ENCODE results near the gene PLCE1. TPM values are rescaled to one million over a fixed set of nuclear protein-coding genes. Genes with fewer than 3 reads are reported as not detected.

PLCE1 gene
- total and polyA plus RNA-seq, 7 experiments from 2014 or later: 0.03 to 0.30 (median 0.14) TPM; not detected in 3

GRCh38 chr10:94013331-94013760 lies 19.6 kb downstream of the PLCE1 start:
- DNase-seq (no peak), ATAC-seq (no peak)
- Mint-ChIP-seq H3K27me3 (peaks cover 4 to 20% (median 10%) of the 10 kb centered on the region in 5 donors), H3K9me3 (peaks cover 0 to 12% (median 2%) of the 10 kb centered on the region in 11 donors), H3K4me1 (no peaks in the 10 kb centered on the region), H3K4me3 (no peak overlapping the region), H3K27ac (no peak overlapping the region), H3K36me3 (no peaks in the 10 kb centered on the region)
- Histone ChIP-seq H3K9me3 (ENCODE audit: control insufficient read depth in 2 of 3, low read length in 3 of 3) (peaks cover 0 to 4% (median 0%) of the 10 kb centered on the region in 3 experiments), H3K4me1 (ENCODE audit: control insufficient read depth in 2 of 2, insufficient read depth in 2 of 2, low read length in 2 of 2) (no peaks in the 10 kb centered on the region), H3K27ac (ENCODE audit: low read depth, low read length) (no peak overlapping the region), H3K4me3 (ENCODE audit: low read length) (no peak overlapping the region), H3K27me3 (ENCODE audit: control insufficient read depth in 2 of 2, insufficient read depth in 2 of 2, low read length in 2 of 2) (no peaks in the 10 kb centered on the region), H3K36me3 (ENCODE audit: control insufficient read depth in 2 of 3, insufficient read depth in 3 of 3, low read length in 3 of 3) (no peaks in the 10 kb centered on the region)
- CTCF ChIA-PET: no interaction called here
- intact Hi-C loops (cut with micrococcal nuclease): no loop called here
- POLR2A ChIA-PET: no interaction called here

GRCh38 chr10:94014304-94014703 lies 20.6 kb downstream of the PLCE1 start:
- ATAC-seq (no peak), DNase-seq (no peak)
- no peaks in the 10 kb centered on the region for H3K36me3 Mint-ChIP-seq
- H3K27ac Mint-ChIP-seq: no peak overlapping the region
- H3K27ac ChIP-seq (ENCODE audit: low read depth, low read length): no peak overlapping the region
- peaks cover 0 to 4% (median 0%) of the 10 kb centered on the region in 3 experiments for H3K9me3 ChIP-seq (ENCODE audit: control insufficient read depth in 2 of 3, low read length in 3 of 3)
- H3K9me3 Mint-ChIP-seq: peaks cover 0 to 11% (median 2%) of the 10 kb centered on the region in 11 donors
- POLR2A ChIA-PET: no interaction called here
- no peaks in the 10 kb centered on the region for H3K27me3 ChIP-seq (ENCODE audit: control insufficient read depth in 2 of 2, insufficient read depth in 2 of 2, low read length in 2 of 2)
- no peaks in the 10 kb centered on the region for H3K4me1 ChIP-seq (ENCODE audit: control insufficient read depth in 2 of 2, insufficient read depth in 2 of 2, low read length in 2 of 2)
- H3K36me3 ChIP-seq (ENCODE audit: control insufficient read depth in 2 of 3, insufficient read depth in 3 of 3, low read length in 3 of 3): no peaks in the 10 kb centered on the region
- H3K27me3 Mint-ChIP-seq: peaks cover 5 to 20% (median 10%) of the 10 kb centered on the region in 5 donors
- H3K4me3 ChIP-seq (ENCODE audit: low read length): no peak overlapping the region
- no peak overlapping the region for H3K4me3 Mint-ChIP-seq
- intact Hi-C loops (cut with micrococcal nuclease): no loop called here
- CTCF ChIA-PET: no interaction called here
- no peaks in the 10 kb centered on the region for H3K4me1 Mint-ChIP-seq

GRCh38 chr10:94016727-94017714 lies 23.3 kb downstream of the PLCE1 start:
- peaks cover 0 to 4% of the 10 kb centered on the region in 2 donors for H3K27me3 ChIP-seq (ENCODE audit: control insufficient read depth in 2 of 2, insufficient read depth in 2 of 2, low read length in 2 of 2)
- H3K4me3 ChIP-seq (ENCODE audit: low read length): no peak overlapping the region
- Mint-ChIP-seq H3K4me1 (no peaks in the 10 kb centered on the region), H3K4me3 (no peak overlapping the region), H3K36me3 (no peaks in the 10 kb centered on the region), H3K27me3 (peaks cover 0 to 29% (median 5%) of the 10 kb centered on the region in 5 donors), H3K9me3 (peaks cover 0 to 2% (median 0%) of the 10 kb centered on the region in 11 donors), H3K27ac (no peak overlapping the region)
- DNase-seq: no peak
- H3K27ac ChIP-seq (ENCODE audit: low read depth, low read length): no peak overlapping the region
- no peaks in the 10 kb centered on the region for H3K36me3 ChIP-seq (ENCODE audit: control insufficient read depth in 2 of 3, insufficient read depth in 3 of 3, low read length in 3 of 3)
- H3K4me1 ChIP-seq (ENCODE audit: control insufficient read depth in 2 of 2, insufficient read depth in 2 of 2, low read length in 2 of 2): no peaks in the 10 kb centered on the region
- intact Hi-C loops (cut with micrococcal nuclease): no loop called here
- H3K9me3 ChIP-seq (ENCODE audit: control insufficient read depth in 2 of 3, low read length in 3 of 3): no peaks in the 10 kb centered on the region
- no peak for ATAC-seq
- ChIA-PET POLR2A (no interaction called here), CTCF (no interaction called here)

- CTCF ChIA-PET: no interaction called here
These were observed 24.4 kb downstream of the PLCE1 start for GRCh38 chr10:94018107-94018506.

GRCh38 chr10:94023906-94024305 lies 30.2 kb downstream of the PLCE1 start:
- H3K27me3 ChIP-seq (ENCODE audit: control insufficient read depth in 2 of 2, insufficient read depth in 2 of 2, low read length in 2 of 2): peaks cover 0 to 4% of the 10 kb centered on the region in 2 donors
- H3K4me3 ChIP-seq (ENCODE audit: low read length): no peak overlapping the region
- Mint-ChIP-seq H3K4me3 (no peak overlapping the region), H3K27ac (no peak overlapping the region), H3K27me3 (peaks cover 3 to 13% (median 12%) of the 10 kb centered on the region in 5 donors), H3K4me1 (no peaks in the 10 kb centered on the region), H3K36me3 (peaks cover 0 to 4% (median 3%) of the 10 kb centered on the region in 5 donors), H3K9me3 (peaks cover 4 to 32% (median 13%) of the 10 kb centered on the region in 11 donors)
- intact Hi-C loops (cut with micrococcal nuclease): no loop called here
- peaks cover 0 to 11% (median 0%) of the 10 kb centered on the region in 3 experiments for H3K9me3 ChIP-seq (ENCODE audit: control insufficient read depth in 2 of 3, low read length in 3 of 3)
- ATAC-seq (no peak), DNase-seq (no peak)
- CTCF ChIA-PET: no interaction called here
- POLR2A ChIA-PET: no interaction called here
- no peaks in the 10 kb centered on the region for H3K4me1 ChIP-seq (ENCODE audit: control insufficient read depth in 2 of 2, insufficient read depth in 2 of 2, low read length in 2 of 2)
- no peaks in the 10 kb centered on the region for H3K36me3 ChIP-seq (ENCODE audit: control insufficient read depth in 2 of 3, insufficient read depth in 3 of 3, low read length in 3 of 3)
- H3K27ac ChIP-seq (ENCODE audit: low read depth, low read length): no peak overlapping the region

More at GRCh38 chr10:94018107-94018506, 24.4 kb downstream of the PLCE1 start:
- no peaks in the 10 kb centered on the region for H3K36me3 ChIP-seq (ENCODE audit: control insufficient read depth in 2 of 3, insufficient read depth in 3 of 3, low read length in 3 of 3)
- Mint-ChIP-seq H3K9me3 (peaks cover 0 to 3% (median 0%) of the 10 kb centered on the region in 11 donors), H3K4me1 (no peaks in the 10 kb centered on the region), H3K36me3 (no peaks in the 10 kb centered on the region), H3K4me3 (no peak overlapping the region), H3K27ac (no peak overlapping the region), H3K27me3 (peaks cover 5 to 19% (median 12%) of the 10 kb centered on the region in 5 donors)
- no peak overlapping the region for H3K4me3 ChIP-seq (ENCODE audit: low read length)
- H3K4me1 ChIP-seq (ENCODE audit: control insufficient read depth in 2 of 2, insufficient read depth in 2 of 2, low read length in 2 of 2): no peaks in the 10 kb centered on the region
- no peaks in the 10 kb centered on the region for H3K9me3 ChIP-seq (ENCODE audit: control insufficient read depth in 2 of 3, low read length in 3 of 3)
- intact Hi-C loops (cut with micrococcal nuclease): no loop called here
- DNase-seq: no peak
- POLR2A ChIA-PET: no interaction called here
- no peak overlapping the region for H3K27ac ChIP-seq (ENCODE audit: low read depth, low read length)
- ATAC-seq: no peak
- peaks cover 0 to 4% of the 10 kb centered on the region in 2 donors for H3K27me3 ChIP-seq (ENCODE audit: control insufficient read depth in 2 of 2, insufficient read depth in 2 of 2, low read length in 2 of 2)

GRCh38 chr10:94024407-94024806 lies 30.7 kb downstream of the PLCE1 start:
- Histone ChIP-seq H3K4me3 (ENCODE audit: low read length) (no peak overlapping the region), H3K27me3 (ENCODE audit: control insufficient read depth in 2 of 2, insufficient read depth in 2 of 2, low read length in 2 of 2) (peaks cover 0 to 4% of the 10 kb centered on the region in 2 donors), H3K4me1 (ENCODE audit: control insufficient read depth in 2 of 2, insufficient read depth in 2 of 2, low read length in 2 of 2) (no peaks in the 10 kb centered on the region), H3K27ac (ENCODE audit: low read depth, low read length) (no peak overlapping the region), H3K36me3 (ENCODE audit: control insufficient read depth in 2 of 3, insufficient read depth in 3 of 3, low read length in 3 of 3) (no peaks in the 10 kb centered on the region), H3K9me3 (ENCODE audit: control insufficient read depth in 2 of 3, low read length in 3 of 3) (peaks cover 0 to 12% (median 0%) of the 10 kb centered on the region in 3 experiments)
- H3K4me3 Mint-ChIP-seq: no peak overlapping the region
- CTCF ChIA-PET: no interaction called here
- no peak for ATAC-seq
- H3K9me3 Mint-ChIP-seq: peaks cover 6 to 36% (median 13%) of the 10 kb centered on the region in 11 donors
- no peak for DNase-seq
- intact Hi-C loops (cut with micrococcal nuclease): no loop called here
- H3K36me3 Mint-ChIP-seq: peaks cover 0 to 5% (median 3%) of the 10 kb centered on the region in 5 donors
- peaks cover 0 to 13% (median 12%) of the 10 kb centered on the region in 5 donors for H3K27me3 Mint-ChIP-seq
- POLR2A ChIA-PET: no interaction called here
- no peaks in the 10 kb centered on the region for H3K4me1 Mint-ChIP-seq
- H3K27ac Mint-ChIP-seq: no peak overlapping the region
